ENCODE measurements around the gene PXMP4.
A peak's percentile ranks its signal among the peaks of the same experiment; 100 is the strongest.

PXMP4 gene

DNA sequence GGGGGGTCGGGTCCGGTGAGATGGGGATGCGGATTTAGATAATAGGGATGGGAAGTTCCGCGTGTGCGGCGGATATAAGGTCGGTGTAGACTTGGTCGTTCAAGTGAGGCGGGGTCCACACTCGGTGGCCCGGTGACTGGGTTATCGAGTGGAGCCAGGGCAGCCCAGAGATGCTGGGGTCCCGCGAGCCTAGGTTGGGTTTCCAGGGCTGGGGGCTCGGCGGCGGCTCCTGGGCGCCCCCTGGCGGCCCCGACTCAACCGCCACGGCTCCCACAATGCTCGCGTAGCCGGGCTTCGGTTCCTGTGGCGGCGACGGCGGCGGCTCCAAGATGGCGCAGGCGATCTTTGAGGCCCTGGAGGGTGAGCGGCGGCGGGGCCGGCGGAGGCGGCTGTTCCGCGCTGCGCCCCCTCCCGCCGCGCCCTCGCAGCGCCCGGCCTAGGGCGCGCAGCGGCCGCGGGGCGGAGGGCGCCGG, 11.6 kb upstream of the PXMP4 start, which contains the start of gene ZNF341:
Gene ZNF341 (plus strand): TSS at position 304 of the 473 bp plus-strand sequence. CDS start 26 bp downstream, at position 330.
- DNase-seq, result peak; percentile 12 to 97 (median 85)

- no peak for DNase-seq
Observed at GRCh38 chr20:33730946-33731692, 11.0 kb upstream of the PXMP4 start.

DNA sequence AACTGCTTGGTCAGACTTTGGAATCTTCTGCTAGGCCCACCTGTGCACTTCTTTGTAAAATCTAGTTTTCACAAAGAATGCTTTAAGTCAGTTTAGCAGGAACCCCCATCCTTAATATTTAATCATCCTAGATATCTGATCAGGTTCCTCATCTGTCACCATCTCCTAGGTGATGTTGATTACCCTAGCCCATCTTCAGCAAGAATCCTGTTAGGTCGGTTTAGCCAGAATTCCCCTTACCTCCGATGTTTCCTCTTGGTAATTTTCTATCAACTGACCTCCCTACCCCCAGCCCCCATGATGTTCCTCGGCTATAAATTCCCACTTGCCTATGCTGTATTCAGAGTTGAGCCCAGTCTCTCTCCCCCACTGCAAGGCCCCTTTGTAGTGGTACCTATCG, 9.0 kb upstream of the PXMP4 start:
- DNase-seq, result no peak

DNA sequence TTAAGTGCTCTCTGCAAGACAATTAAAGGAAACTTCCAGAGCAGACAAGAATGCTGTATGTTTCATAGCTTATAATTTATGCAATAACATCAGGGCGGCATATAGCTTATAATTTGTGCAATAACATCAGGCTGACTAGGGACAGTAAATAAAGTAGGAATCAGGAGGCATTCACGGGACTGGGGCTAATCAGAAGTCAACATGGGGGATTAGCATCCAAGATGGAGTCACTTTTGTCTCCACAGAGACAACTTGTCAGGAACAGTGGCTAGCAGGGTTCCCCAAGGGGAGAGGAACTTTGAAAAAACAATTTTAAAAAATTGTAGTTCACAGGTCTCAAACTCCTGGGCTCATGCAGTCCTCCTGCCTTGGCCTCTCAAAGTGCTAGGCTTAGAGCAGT, 8.4 kb upstream of the PXMP4 start:
- DNase-seq, result no peak

GRCh38 chr20:33727806-33728205, 7.7 kb upstream of the PXMP4 start:
- no peak for DNase-seq

GRCh38 chr20:33727115-33727479, 7.0 kb upstream of the PXMP4 start:
- no peak for DNase-seq

DNA sequence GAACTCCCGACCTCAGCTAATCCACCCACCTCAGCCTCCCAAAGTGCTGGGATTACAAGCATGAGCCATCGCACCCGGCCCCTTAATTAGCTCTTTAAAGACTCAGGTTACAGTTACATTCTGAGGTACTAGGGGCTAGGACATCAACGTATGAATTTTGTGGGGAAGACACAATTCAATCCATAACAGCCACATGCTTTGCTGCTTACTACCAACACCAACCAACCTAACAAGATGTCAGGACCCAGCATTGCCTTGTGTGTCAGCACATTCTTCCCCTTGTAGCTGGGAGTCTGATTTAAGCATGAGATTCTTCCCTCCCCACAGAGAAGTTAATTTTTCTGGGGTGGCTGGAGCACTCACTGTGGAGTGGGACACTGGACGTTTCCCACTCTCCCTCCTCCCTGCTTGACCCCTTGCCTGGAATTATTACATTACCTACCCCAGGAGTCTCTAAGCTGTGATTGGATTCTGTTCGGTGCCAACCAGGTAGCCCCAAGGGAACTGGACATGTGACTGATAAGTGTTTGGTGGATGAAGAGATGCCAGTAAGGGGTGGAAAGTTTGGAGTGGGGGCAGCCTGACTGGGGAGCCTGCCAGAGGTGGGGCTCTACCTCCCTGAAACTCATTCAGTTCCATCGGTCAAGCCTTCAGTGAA, 5.6 kb upstream of the PXMP4 start:
- no peak for DNase-seq

DNA sequence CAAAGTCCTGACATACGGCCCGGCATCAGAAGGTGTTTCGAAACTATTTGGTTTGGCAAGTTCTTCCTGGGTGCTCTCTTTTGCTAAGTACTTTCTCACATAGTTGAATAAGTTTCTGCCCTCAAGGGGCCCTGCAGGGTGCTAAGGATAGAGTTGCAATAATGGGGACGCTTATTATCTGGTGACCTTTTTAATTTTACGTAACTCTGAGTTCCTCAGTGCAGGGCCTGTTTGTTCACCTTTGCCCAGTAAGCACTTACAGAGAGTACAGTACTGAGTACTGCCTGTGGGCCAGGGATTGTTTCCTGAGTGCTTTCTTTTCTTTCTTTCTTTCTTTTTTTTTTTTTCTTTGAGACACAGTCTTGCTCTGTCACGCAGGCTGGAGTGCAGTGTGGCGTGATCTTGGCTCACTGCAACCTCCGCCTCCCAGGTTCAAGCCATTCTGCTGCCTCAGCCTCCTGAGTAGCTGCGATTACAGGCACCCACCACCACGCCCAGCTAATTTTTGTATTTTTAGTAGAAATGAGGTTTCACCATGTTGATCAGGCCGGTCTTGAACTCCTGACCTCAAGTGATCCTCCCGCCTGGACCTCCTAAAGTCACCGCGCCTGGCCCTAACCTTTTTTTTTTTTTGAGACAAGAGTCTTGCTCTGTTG, 4.5 kb upstream of the PXMP4 start:
- DNase-seq, result no peak

- no peak for DNase-seq
Observed at GRCh38 chr20:33721391-33722140, 1.5 kb upstream of the PXMP4 start.

DNA sequence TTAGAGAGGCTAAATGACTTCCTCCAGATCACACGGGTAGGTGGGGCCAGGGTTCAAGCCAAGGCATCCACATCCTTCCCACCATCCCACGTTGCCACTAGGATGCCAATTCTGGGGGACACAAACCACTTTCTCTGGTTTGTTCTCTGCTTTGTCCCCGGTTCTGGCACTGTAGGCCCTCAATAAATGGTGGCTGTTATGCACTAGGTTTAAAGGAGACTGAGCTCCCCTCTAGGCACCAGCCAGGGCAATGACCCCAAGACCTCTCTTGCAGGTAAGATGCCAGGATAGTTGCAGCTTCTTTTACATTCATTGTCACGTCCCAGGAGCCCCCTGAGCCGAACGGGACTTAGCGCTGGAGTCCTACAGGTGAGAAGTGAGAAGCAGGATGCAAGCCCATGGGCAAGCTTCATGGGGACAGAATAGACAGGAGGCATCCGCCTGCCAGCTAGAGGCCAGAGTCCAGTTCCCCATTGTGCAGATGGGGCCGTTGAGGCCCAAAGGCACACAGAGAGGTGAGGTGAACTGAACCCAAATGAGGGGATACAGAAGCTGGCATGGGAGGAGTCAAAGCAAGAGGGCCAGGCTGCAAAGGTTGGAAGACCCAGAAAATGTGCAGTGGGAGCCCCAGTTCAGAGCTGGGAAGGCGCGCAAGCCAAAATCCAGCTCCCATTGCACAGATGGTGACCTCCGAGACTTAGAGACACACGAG, 677 bp downstream of the PXMP4 start:
- peak in 1 of 14 donors; percentile 35 for DNase-seq

GRCh38 chr20:33716498-33716897, 3.6 kb downstream of the PXMP4 start:
- DNase-seq, result no peak

- no peak for DNase-seq
Observed at GRCh38 chr20:33713865-33714367, 6.2 kb downstream of the PXMP4 start.

DNA sequence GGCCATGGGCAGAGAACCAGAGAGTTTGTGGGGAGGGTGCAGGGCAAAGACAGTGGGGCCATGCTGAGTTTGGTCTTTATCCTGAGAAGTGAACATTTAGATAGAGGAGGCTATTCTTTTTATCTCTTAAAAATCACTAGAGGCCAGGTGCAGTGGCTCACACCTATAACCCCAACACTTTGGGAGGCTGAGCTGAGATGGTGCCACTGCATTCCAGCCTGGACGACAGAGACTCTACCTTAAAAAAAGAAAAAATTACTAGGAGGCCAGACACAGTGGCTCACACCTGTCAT, 8.7 kb downstream of the PXMP4 start:
- DNase-seq, result no peak

DNA sequence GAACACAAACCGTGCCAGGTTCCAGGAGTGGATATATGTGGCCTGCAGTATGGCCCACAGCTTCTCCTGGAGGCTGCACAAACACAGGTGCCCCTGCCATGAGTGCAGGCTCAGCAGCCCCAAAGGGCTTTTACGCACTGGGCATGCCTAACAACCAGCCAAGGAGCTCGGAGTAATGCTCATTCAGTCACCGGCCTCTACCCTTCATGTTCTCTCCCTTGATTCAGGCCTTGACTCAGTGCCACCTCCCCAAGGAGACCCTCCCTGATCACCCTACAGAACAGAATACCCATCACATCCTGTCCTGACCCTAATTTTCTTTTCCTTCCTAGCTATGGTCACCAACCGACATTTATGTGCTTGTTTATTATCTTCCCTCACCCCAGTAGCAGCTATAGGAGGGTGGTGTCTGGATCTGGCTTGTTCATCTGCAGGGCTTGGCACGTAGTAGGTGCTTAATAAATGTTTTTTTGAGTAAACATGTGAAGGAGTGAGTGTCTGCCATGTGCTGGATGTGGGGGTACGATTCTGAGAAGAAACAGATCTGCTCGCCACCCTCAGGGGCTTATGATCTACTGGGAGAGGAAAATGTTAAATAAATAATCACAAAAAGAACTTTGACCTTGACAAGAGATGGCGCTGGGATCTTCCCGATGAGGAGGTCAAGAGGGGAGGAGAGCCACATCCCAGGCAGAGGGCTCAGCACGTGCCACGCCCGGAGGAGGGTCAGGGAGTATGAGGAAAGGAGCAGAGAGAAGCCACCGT, 9.2 kb downstream of the PXMP4 start:
- DNase-seq, result no peak

GRCh38 chr20:33709905-33710541, 10.1 kb downstream of the PXMP4 start:
- no peak for DNase-seq

- no peak for DNase-seq
Observed at GRCh38 chr20:33709398-33709797, 10.7 kb downstream of the PXMP4 start.

DNA sequence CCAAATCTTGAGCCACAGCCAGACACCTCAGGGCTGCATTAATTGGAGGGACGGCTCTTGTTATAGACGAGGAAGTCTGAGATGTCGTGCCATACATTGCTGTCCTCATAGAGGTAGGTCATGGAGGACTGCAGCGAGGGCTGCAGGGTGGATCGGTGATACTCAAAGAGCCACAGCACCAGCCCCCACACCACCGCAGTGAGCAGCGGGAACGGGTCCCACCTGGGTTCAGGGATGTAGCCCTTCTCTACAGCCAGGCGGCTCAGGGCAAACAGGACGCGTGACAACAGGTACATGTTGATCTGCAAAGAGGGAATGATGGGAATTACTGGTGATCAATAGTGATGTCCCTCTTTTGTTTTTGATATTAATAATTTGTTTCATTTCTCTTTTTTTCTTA, 12.4 kb downstream of the PXMP4 start:
- no peak for DNase-seq

GRCh38 chr20:33704197-33704924, 15.7 kb downstream of the PXMP4 start:
- no peak for DNase-seq

GRCh38 chr20:33703498-33704137, 16.5 kb downstream of the PXMP4 start:
- no peak for DNase-seq

DNA sequence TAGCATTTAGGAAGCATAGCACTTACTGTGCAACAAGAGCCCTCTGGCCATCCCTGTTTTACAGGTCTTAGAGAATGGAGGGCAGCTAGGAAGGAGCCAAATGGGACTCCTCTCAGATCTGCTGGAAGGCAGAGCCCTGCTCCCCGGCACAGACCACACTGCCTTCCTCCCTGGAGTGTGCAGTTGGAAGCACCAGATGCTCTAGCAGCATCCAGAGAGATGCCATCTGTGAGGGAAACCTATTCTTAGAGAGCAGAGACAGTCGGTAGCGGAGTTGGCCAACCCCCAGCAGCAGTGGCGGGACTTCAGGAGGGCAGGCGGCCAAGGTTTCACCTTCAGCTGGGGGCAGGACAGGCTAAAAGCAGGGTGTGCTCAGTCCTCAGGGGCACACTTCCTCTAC, 17.2 kb downstream of the PXMP4 start:
- peak in 3 of 14 donors; percentile 6 to 96 (median 47) for DNase-seq
